ENCODE data around the gene CLDN34.

DNA sequence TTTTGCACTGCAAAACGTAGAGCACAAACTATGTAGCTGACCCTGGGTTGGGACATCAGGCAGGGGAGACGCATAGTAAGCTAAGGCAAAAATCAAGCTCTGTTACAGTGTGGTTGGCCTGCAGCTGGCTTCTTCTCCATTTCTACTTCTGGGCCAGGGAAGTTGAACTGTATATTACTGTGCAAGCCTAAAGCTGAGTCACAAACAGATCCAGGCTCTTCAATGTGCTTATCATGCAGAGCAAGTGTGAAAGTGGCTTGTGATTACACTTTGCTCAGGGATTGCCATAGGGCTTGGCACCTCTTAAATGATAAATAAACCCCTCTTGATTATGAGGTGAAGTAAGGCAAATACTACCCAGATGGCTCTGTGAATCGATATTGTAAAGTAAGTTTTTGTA, 40.5 kb downstream of the CLDN34 start:
- TF ChIP-seq, protein P1, sequence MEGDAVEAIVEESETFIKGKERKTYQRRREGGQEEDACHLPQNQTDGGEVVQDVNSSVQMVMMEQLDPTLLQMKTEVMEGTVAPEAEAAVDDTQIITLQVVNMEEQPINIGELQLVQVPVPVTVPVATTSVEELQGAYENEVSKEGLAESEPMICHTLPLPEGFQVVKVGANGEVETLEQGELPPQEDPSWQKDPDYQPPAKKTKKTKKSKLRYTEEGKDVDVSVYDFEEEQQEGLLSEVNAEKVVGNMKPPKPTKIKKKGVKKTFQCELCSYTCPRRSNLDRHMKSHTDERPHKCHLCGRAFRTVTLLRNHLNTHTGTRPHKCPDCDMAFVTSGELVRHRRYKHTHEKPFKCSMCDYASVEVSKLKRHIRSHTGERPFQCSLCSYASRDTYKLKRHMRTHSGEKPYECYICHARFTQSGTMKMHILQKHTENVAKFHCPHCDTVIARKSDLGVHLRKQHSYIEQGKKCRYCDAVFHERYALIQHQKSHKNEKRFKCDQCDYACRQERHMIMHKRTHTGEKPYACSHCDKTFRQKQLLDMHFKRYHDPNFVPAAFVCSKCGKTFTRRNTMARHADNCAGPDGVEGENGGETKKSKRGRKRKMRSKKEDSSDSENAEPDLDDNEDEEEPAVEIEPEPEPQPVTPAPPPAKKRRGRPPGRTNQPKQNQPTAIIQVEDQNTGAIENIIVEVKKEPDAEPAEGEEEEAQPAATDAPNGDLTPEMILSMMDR (IDR thresholded peaks at IDR 0.05), result no peak
- TF ChIP-seq POLR2A (IDR thresholded peaks at IDR 0.05), result no peak
